Measurements from ENCODE around the gene RTN4RL1.

- TF ChIP-seq CTCF (IDR thresholded peaks at IDR 0.05; ENCODE audit: insufficient read depth, low read length, poor library complexity, severe bottlenecking), result no peak
- no peak for TF ChIP-seq EZH2phosphoT487 (conservative IDR thresholded peaks at IDR 0.05; ENCODE audit: low read length)
Observed at GRCh38 chr17:1976000-1976682, 49.0 kb downstream of the RTN4RL1 start.

Measured in SU-DHL-6 (cell line).